Endothelial cell (in vitro differentiated cells): ENCODE results near the gene FBXL13. TPM values are rescaled to one million over a fixed set of nuclear protein-coding genes. Genes with fewer than 3 reads are reported as not detected.

ENCODE experiments used
- DNase-seq: peaks from one replicate; pipeline ENCODE4 v3.0.0; 2021; ENCODE audit warnings: low spot score
- H3K27ac Mint-ChIP-seq: one replicate; pipeline ENCODE4 v1.8.0; 2021; ENCODE audit warnings: mixed read lengths, inconsistent platforms; ENCODE audit not compliant: unreplicated experiment
- H3K27me3 Mint-ChIP-seq: one replicate; pipeline ENCODE4 v1.8.0; 2021; ENCODE audit warnings: mild to moderate bottlenecking, moderate library complexity, mixed read lengths, inconsistent platforms; ENCODE audit not compliant: unreplicated experiment
- H3K36me3 Mint-ChIP-seq: one replicate; pipeline ENCODE4 v1.8.0; 2021; ENCODE audit warnings: mild to moderate bottlenecking, low read depth, mixed read lengths, inconsistent platforms; ENCODE audit not compliant: unreplicated experiment
- H3K4me1 Mint-ChIP-seq: one replicate; pipeline ENCODE4 v1.8.0; 2021; ENCODE audit warnings: mild to moderate bottlenecking, mixed read lengths, inconsistent platforms; ENCODE audit not compliant: unreplicated experiment
- H3K4me3 Mint-ChIP-seq: one replicate; pipeline ENCODE4 v1.8.0; 2021; ENCODE audit warnings: mild to moderate bottlenecking, mixed read lengths, inconsistent platforms; ENCODE audit not compliant: unreplicated experiment
- H3K9me3 Mint-ChIP-seq: one replicate; pipeline ENCODE4 v1.8.0; 2021; ENCODE audit warnings: mixed read lengths, inconsistent platforms; ENCODE audit not compliant: unreplicated experiment
- CTCF ChIP-seq: fragments of 200-600 bp; sonication (generic); IDR thresholded peaks from one replicate; pipeline ENCODE4 v1.5.0; 2021; ENCODE audit warnings: antibody characterized with exemption; ENCODE audit not compliant: unreplicated experiment
- total RNA-seq: library from RNA; stranded (reverse); fragmentation: NEBNext Ultra II Directional; extraction: Animal tissue kit (Norgen Biotek cat#: 25700); gene quantifications from one replicate; pipeline ENCODE4 v1.2.1, GENCODE V29; 2021; ENCODE audit not compliant: unreplicated experiment

FBXL13 gene
- total RNA-seq, 1 donor from 2014 or later = 3.4 TPM

- Mint-ChIP-seq H3K4me1 (no peaks in the 10 kb centered on the region), H3K27me3 (no peaks in the 10 kb centered on the region), H3K4me3 (no peak overlapping the region), H3K36me3 (no peaks in the 10 kb centered on the region), H3K9me3 (no peaks in the 10 kb centered on the region), H3K27ac (no peak overlapping the region)
- DNase-seq = no peak
- TF ChIP-seq CTCF = no peak
Measured at GRCh38 chr7:102823390-102824119, 251.0 kb downstream of the FBXL13 start.

GRCh38 chr7:102821994-102822747 lies 252.4 kb downstream of the FBXL13 start:
- Mint-ChIP-seq H3K4me3 (no peak overlapping the region), H3K27me3 (peaks cover 1% of the 10 kb centered on the region), H3K9me3 (no peaks in the 10 kb centered on the region), H3K36me3 (no peaks in the 10 kb centered on the region), H3K27ac (no peak overlapping the region), H3K4me1 (no peaks in the 10 kb centered on the region)
- DNase-seq = no peak
- TF ChIP-seq CTCF = no peak

GRCh38 chr7:102819151-102819550 lies 255.4 kb downstream of the FBXL13 start:
- no peak overlapping the region for H3K4me3 Mint-ChIP-seq
- H3K9me3 Mint-ChIP-seq = no peaks in the 10 kb centered on the region
- H3K4me1 Mint-ChIP-seq = no peaks in the 10 kb centered on the region
- TF ChIP-seq CTCF = no peak
- no peak overlapping the region for H3K27ac Mint-ChIP-seq
- peaks cover 3% of the 10 kb centered on the region for H3K27me3 Mint-ChIP-seq
- no peaks in the 10 kb centered on the region for H3K36me3 Mint-ChIP-seq
- no peak for DNase-seq

GRCh38 chr7:102817616-102818573 lies 256.7 kb downstream of the FBXL13 start:
- Mint-ChIP-seq H3K27ac (no peak overlapping the region), H3K9me3 (no peaks in the 10 kb centered on the region), H3K4me1 (no peaks in the 10 kb centered on the region), H3K27me3 (peaks cover 3% of the 10 kb centered on the region), H3K4me3 (no peak overlapping the region), H3K36me3 (no peaks in the 10 kb centered on the region)
- no peak for TF ChIP-seq CTCF
- no peak for DNase-seq
